ENCODE measurements around the gene TBL1X. TPM values are rescaled to one million over a fixed set of nuclear protein-coding genes. Genes with fewer than 3 reads are reported as not detected.
A peak's percentile ranks its signal among the peaks of the same experiment; 100 is the strongest.

Gene TBL1X
- total and polyA plus RNA-seq, 4 donors = 2.3 to 21.7 (median 13.3) TPM

DNA sequence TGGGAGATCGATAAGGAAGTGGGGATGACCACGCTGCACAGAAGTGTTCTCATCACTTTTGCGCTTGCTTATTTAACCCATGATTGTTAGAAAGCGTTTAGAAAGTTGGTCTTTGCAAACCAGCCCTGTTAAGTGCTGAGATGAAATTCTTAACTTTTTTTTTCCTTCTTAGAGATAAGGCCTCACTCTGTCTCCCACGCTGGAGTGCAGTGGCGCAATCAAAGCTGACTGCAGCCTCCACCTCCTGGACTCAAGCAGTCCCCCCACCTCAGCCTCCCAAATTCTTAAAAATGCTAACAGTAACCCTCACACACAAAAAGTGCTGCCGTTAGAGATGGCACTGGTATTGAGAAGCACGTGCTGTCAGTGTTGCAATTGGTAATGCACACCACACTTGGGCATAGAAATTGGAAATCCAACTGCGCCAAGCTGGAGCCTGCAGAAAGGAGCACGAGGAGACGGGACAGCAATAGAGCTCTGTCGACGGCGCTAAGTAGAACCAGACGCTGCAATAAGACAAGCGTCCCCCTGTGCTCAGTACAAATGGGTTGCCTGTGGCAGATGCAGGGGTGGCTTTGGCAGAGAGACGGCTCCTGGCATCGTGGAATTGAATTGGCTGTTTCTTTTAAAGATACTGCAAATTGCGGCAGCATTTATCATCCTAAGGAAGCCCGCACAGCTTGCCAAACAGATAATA is 113.4 kb downstream of the TBL1X start:
- H3K36me3 ChIP-seq (ENCODE audit: control insufficient read depth in 4 of 4, insufficient read depth in 4 of 4, low read length in 4 of 4) = no peaks in the 10 kb centered on the region
- H3K4me1 ChIP-seq (ENCODE audit: control insufficient read depth in 5 of 5, insufficient read depth in 5 of 5, low read length in 5 of 5) = peaks cover 0 to 5% (median 3%) of the 10 kb centered on the region in 5 donors
- TF ChIP-seq, protein P1, sequence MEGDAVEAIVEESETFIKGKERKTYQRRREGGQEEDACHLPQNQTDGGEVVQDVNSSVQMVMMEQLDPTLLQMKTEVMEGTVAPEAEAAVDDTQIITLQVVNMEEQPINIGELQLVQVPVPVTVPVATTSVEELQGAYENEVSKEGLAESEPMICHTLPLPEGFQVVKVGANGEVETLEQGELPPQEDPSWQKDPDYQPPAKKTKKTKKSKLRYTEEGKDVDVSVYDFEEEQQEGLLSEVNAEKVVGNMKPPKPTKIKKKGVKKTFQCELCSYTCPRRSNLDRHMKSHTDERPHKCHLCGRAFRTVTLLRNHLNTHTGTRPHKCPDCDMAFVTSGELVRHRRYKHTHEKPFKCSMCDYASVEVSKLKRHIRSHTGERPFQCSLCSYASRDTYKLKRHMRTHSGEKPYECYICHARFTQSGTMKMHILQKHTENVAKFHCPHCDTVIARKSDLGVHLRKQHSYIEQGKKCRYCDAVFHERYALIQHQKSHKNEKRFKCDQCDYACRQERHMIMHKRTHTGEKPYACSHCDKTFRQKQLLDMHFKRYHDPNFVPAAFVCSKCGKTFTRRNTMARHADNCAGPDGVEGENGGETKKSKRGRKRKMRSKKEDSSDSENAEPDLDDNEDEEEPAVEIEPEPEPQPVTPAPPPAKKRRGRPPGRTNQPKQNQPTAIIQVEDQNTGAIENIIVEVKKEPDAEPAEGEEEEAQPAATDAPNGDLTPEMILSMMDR (IDR thresholded peaks at IDR 0.05; ENCODE audit: control extremely low read depth, extremely low read depth) = no peak
- peaks cover 0 to 8% (median 6%) of the 10 kb centered on the region in 3 donors for H3K27me3 ChIP-seq (ENCODE audit: control insufficient read depth in 3 of 3, insufficient read depth in 3 of 3, low read length in 2 of 3)
- WGBS, 2 donors = 78 to 86% methylated on average over 20 of the region's 20 CpGs
- no peak overlapping the region for H3K27ac ChIP-seq (ENCODE audit: low read depth in 1 of 2, low read length in 1 of 2)
- no peak overlapping the region for H3K9ac ChIP-seq (ENCODE audit: insufficient read depth in 1 of 2, low read length in 2 of 2)
- DNase-seq (peak in 1 of 3 donors; percentile 36), ATAC-seq (ENCODE audit: insufficient read depth, low FRiP score) (no peak)
- peaks cover 0 to 3% (median 0%) of the 10 kb centered on the region in 4 donors for H3K9me3 ChIP-seq (ENCODE audit: control insufficient read depth in 4 of 4, insufficient read depth in 3 of 4, low read length in 3 of 4)
- no peak overlapping the region for H3K4me3 ChIP-seq

DNA sequence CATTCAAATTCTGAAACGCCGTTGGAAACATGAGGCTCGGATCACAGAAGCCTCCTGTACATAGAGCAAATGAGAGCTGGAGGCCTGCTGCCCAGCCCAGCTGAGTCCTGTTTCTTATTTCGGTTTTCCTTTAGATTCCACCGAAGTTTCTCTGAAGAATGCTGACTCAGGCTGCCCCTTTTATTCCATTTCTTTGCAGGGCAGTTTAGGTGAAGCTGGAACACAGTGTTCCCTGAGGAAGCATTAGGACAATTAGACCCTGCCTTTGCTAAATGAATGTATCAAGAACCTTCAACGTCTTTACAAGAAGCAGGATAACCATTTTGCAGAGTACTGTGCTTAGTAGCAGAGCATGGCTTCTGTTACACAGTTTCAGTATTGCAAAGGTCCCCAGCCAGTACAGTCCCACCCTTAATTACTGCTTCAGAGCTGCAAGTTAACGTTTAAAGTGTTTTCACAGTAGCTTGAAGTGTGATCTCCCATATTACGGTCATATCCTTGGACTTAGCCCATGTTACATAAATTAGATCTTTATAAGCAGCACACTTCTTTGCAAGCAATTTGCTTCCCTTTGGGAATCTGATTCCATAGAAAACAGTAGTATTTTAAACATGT is 117.0 kb downstream of the TBL1X start:
- Histone ChIP-seq H3K4me3 (no peak overlapping the region), H3K27me3 (ENCODE audit: control insufficient read depth in 3 of 3, insufficient read depth in 3 of 3, low read length in 2 of 3) (peaks cover 0 to 13% (median 0%) of the 10 kb centered on the region in 3 donors), H3K9me3 (ENCODE audit: control insufficient read depth in 4 of 4, insufficient read depth in 3 of 4, low read length in 3 of 4) (no peaks in the 10 kb centered on the region), H3K9ac (ENCODE audit: insufficient read depth in 1 of 2, low read length in 2 of 2) (no peak overlapping the region), H3K36me3 (ENCODE audit: control insufficient read depth in 4 of 4, insufficient read depth in 4 of 4, low read length in 4 of 4) (no peaks in the 10 kb centered on the region), H3K4me1 (ENCODE audit: control insufficient read depth in 5 of 5, insufficient read depth in 5 of 5, low read length in 5 of 5) (peaks cover 0 to 5% (median 2%) of the 10 kb centered on the region in 5 donors), H3K27ac (ENCODE audit: low read depth in 1 of 2, low read length in 1 of 2) (no peak overlapping the region)
- WGBS, 2 donors = 69 to 77% methylated on average over 8 of the region's 8 CpGs
- TF ChIP-seq, protein P1 (IDR thresholded peaks at IDR 0.05; ENCODE audit: control extremely low read depth, extremely low read depth) = no peak
- no peak for DNase-seq
- ATAC-seq (ENCODE audit: insufficient read depth, low FRiP score) = no peak

DNA sequence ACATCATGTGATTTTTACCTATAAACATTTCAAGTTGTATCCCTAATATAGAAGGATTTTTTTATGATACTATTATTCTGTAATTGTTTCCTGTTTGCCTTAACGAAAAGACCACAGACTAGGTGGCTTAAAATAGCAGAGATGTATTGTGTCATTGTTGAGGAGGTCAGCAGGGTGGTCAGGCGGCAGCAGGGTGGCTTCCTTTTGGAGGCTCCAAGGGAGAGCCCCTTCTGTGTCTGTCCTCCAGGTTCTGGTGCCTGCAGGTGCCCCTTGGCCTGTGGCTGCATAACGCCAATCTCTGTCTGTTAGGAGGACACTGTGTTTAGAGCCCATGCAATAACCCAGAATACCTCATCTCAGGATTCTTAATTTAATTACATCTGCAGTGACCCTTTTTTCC is 118.1 kb downstream of the TBL1X start:
- ATAC-seq (ENCODE audit: insufficient read depth, low FRiP score) (no peak), DNase-seq (no peak)
- WGBS, 2 donors = 61 to 65% methylated on average over 3 of the region's 3 CpGs
- TF ChIP-seq, protein P1 (IDR thresholded peaks at IDR 0.05; ENCODE audit: control extremely low read depth, extremely low read depth) = no peak
- Histone ChIP-seq H3K9ac (ENCODE audit: insufficient read depth in 1 of 2, low read length in 2 of 2) (no peak overlapping the region), H3K27me3 (ENCODE audit: control insufficient read depth in 3 of 3, insufficient read depth in 3 of 3, low read length in 2 of 3) (peaks cover 0 to 13% (median 0%) of the 10 kb centered on the region in 3 donors), H3K9me3 (ENCODE audit: control insufficient read depth in 4 of 4, insufficient read depth in 3 of 4, low read length in 3 of 4) (no peaks in the 10 kb centered on the region), H3K36me3 (ENCODE audit: control insufficient read depth in 4 of 4, insufficient read depth in 4 of 4, low read length in 4 of 4) (no peaks in the 10 kb centered on the region), H3K4me1 (ENCODE audit: control insufficient read depth in 5 of 5, insufficient read depth in 5 of 5, low read length in 5 of 5) (peaks cover 0 to 4% (median 2%) of the 10 kb centered on the region in 5 donors), H3K27ac (ENCODE audit: low read depth in 1 of 2, low read length in 1 of 2) (no peak overlapping the region), H3K4me3 (no peak overlapping the region)
